Measurements from ENCODE around the gene ITGA1.

DNA sequence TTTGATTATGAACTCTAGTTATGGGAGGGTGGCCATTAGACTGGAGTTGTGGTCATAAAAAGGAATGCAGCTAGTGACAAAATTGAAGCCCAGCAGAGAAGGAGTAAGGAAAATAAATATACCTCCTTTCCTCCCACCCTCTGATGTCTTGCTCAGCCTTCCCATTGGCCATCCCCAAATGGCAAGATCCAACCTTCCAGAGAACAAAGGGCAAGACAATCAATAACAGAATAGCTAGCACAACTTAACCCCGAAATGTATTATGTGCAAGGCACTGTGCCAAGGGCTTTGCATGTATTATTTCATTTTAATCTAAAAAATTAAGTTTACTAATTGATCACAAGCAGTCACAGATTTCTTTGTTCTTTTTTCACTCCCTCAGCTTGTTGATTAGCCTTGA lies 3.6 kb downstream of the ITGA1 start:
- no peak for TF ChIP-seq CTCF (IDR thresholded peaks at IDR 0.05)
- TF ChIP-seq REST (IDR thresholded peaks at IDR 0.05; ENCODE audit: insufficient read depth in 1 of 2, low read depth in 2 of 2, low read length in 1 of 2), result no peak

Measured in Panc1 (cell line).